Thoracic aorta (tissue), 2 donors: ENCODE data around the gene GDAP1L1. TPM values are rescaled to one million over a fixed set of nuclear protein-coding genes. Genes with fewer than 3 reads are reported as not detected.

Experiments
- ATAC-seq: fragments of 150-250 bp; one replicate; pipeline ENCODE4 v1.8.0; 2017; ENCODE audit warnings: low read depth; ENCODE audit not compliant: insufficient number of reproducible peaks, low FRiP score
- DNase-seq: peaks from one replicate; pipeline ENCODE4 v3.0.0-alpha.2; 2020; ENCODE audit warnings: low spot score
- H3K27ac ChIP-seq, 2 donors: fragments of 200-600 bp; sonication (generic); 1 replicate in 1 of 2; 2 replicates in 1 of 2; pipeline ENCODE4 v1.5.1; 2016; ENCODE audit warnings: mild to moderate bottlenecking in 2 of 2, moderate library complexity in 2 of 2
- H3K27me3 ChIP-seq: fragments of 200-600 bp; sonication (generic); replicated peaks from 2 replicates; pipeline ENCODE4 v1.6.0; 2016; ENCODE audit warnings: mild to moderate bottlenecking; ENCODE audit not compliant: insufficient read depth
- H3K36me3 ChIP-seq: fragments of 200-600 bp; sonication (generic); one replicate; pipeline ENCODE4 v1.5.1; 2016
- H3K4me1 ChIP-seq, 2 donors: fragments of 200-600 bp; sonication (generic); 1 replicate in 1 of 2; 2 replicates in 1 of 2; pipeline versions ENCODE4 v1.5.1 to v1.6.0; 2016; ENCODE audit warnings: low read depth in 2 of 2, mild to moderate bottlenecking in 1 of 2; ENCODE audit not compliant: control insufficient read depth in 1 of 2
- H3K4me3 ChIP-seq: fragments of 200-600 bp; sonication (generic); 2 replicates; pipeline ENCODE4 v1.5.1; 2016; ENCODE audit warnings: mild to moderate bottlenecking
- H3K9me3 ChIP-seq: fragments of 200-600 bp; sonication (generic); 2 replicates; pipeline ENCODE4 v1.5.1; 2016
- CTCF ChIP-seq: fragments of 200-600 bp; sonication (generic); IDR thresholded peaks from one replicate; pipeline ENCODE4 v1.5.1; 2019; ENCODE audit warnings: antibody characterized with exemption
- total RNA-seq, 2 donors: library from RNA; depleted of rRNA; stranded (reverse); fragments of >200 nt; gene quantifications; one replicate each; pipeline versions ENCODE4 v1.1.0 to v1.2.3, GENCODE V29; 2016

GDAP1L1 gene
- total RNA-seq, 2 donors from 2014 or later, result not detected

DNA sequence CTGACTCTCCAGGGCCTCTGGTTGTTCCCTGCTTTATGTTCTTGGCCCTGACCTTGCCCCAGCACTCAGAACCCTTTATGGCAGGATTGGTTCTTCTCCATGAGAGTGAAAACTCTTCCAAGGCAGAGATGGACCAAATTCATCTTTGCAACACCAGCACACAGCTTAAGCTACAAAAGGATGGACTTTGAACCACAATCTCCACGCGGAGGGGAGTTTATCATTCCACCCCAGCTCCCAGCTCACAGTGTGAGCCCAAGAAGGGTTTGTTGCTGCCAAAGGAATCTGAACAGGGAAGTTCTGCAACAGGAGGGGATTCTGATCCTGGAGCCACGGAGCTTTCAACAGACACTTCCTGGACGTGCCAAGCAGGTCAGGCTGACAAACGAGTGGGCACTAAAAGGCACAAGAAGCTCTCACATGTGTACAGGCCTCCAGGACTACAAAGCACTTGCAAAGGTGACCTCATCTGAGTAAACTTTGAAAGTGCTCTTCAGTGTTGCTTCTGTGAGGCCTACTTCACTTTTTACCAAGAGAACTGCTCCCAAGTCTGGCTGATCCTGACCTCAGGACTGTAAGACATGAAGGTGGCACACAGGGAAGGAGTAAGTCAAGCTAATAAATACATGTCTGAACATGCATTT, 55.0 kb downstream of the GDAP1L1 start:
- TF ChIP-seq CTCF, result no peak
- Histone ChIP-seq H3K27ac (no peak overlapping the region), H3K36me3 (no peaks in the 10 kb centered on the region), H3K4me3 (no peak overlapping the region), H3K9me3 (no peaks in the 10 kb centered on the region), H3K27me3 (no peaks in the 10 kb centered on the region), H3K4me1 (no peaks in the 10 kb centered on the region)
- ATAC-seq (no peak), DNase-seq (no peak)

- no peak for TF ChIP-seq CTCF
- H3K36me3 ChIP-seq, result no peaks in the 10 kb centered on the region
Observed at GRCh38 chr20:44302736-44303135, 55.6 kb downstream of the GDAP1L1 start.

DNA sequence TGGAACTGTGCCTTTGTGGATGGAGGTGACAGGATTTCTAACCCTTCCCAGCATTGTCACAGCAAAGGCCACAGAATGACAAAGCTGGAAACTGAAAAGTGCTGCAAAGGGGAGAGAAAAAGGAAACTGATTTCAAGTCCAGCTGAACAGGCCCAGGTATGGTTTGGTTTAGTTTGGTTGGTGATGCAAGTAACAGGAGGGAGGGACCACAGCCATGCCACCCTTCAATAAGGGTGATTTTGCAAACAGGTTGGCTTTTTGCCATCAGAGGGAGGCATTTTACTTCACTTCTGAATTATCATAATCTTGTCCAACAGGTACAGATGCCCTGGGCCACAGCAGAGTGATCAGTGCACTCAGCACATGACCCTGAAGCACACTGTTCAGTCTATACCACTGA, 57.3 kb downstream of the GDAP1L1 start:
- no peaks in the 10 kb centered on the region for H3K36me3 ChIP-seq
- no peaks in the 10 kb centered on the region for H3K9me3 ChIP-seq
- H3K27me3 ChIP-seq, result no peaks in the 10 kb centered on the region
- ATAC-seq (no peak), DNase-seq (no peak)
- H3K4me1 ChIP-seq, result peaks cover 0 to 3% of the 10 kb centered on the region in 2 donors
- no peak overlapping the region for H3K4me3 ChIP-seq
- TF ChIP-seq CTCF, result no peak
- no peak overlapping the region for H3K27ac ChIP-seq

More at GRCh38 chr20:44302736-44303135, 55.6 kb downstream of the GDAP1L1 start:
- DNase-seq, result no peak
- Histone ChIP-seq H3K4me1 (no peaks in the 10 kb centered on the region), H3K27me3 (no peaks in the 10 kb centered on the region), H3K4me3 (no peak overlapping the region), H3K27ac (no peak overlapping the region), H3K9me3 (no peaks in the 10 kb centered on the region)
- no peak for ATAC-seq

- no peaks in the 10 kb centered on the region for H3K36me3 ChIP-seq
- H3K4me3 ChIP-seq, result no peak overlapping the region
- no peaks in the 10 kb centered on the region for H3K9me3 ChIP-seq
- no peak overlapping the region for H3K27ac ChIP-seq
- DNase-seq (no peak), ATAC-seq (no peak)
- no peaks in the 10 kb centered on the region for H3K27me3 ChIP-seq
- H3K4me1 ChIP-seq, result peaks cover 7 to 13% of the 10 kb centered on the region in 2 donors
- TF ChIP-seq CTCF, result no peak
Observed at GRCh38 chr20:44306927-44307326, 59.8 kb downstream of the GDAP1L1 start.

GRCh38 chr20:44309763-44310663, 62.9 kb downstream of the GDAP1L1 start:
- H3K27ac ChIP-seq, result no peak overlapping the region
- no peak for TF ChIP-seq CTCF
- no peaks in the 10 kb centered on the region for H3K27me3 ChIP-seq
- no peak for ATAC-seq
- H3K4me3 ChIP-seq, result peak overlapping the region; percentile 82
- H3K36me3 ChIP-seq, result no peaks in the 10 kb centered on the region
- no peak for DNase-seq
- H3K4me1 ChIP-seq, result peaks cover 7 to 13% of the 10 kb centered on the region in 2 donors
- H3K9me3 ChIP-seq, result no peaks in the 10 kb centered on the region
